H9 (cell line): ENCODE measurements around the gene SAMD15. TPM values are rescaled to one million over a fixed set of nuclear protein-coding genes. Genes with fewer than 3 reads are reported as not detected.
"Not testable (repeated sequence)": the region's sequence is repeated elsewhere in the genome, so short reads cannot be mapped to it uniquely, and the experiment has no call there.

Source experiments
- DNase-seq: peaks from one replicate; pipeline ENCODE4 v3.0.0-alpha.2; 2017
- H2AFZ ChIP-seq: one replicate; pipeline ENCODE4 v1.6.1; 2013; ENCODE audit warnings: mild to moderate bottlenecking, low read length, control low read depth, moderate library complexity
- H2AK5ac ChIP-seq: 2 replicates; pipeline ENCODE4 v1.6.1; 2013; ENCODE audit warnings: low read length, control low read depth, mixed read lengths; ENCODE audit not compliant: insufficient read length
- H2BK120ac ChIP-seq: one replicate; pipeline ENCODE4 v1.6.1; 2013; ENCODE audit warnings: low read depth, mild to moderate bottlenecking, low read length, control low read depth, inconsistent platforms; ENCODE audit not compliant: poor library complexity, severe bottlenecking
- H2BK12ac ChIP-seq: 2 replicates; pipeline ENCODE4 v1.6.1; 2013; ENCODE audit warnings: low read length, control low read depth, mixed read lengths, low read depth; ENCODE audit not compliant: insufficient read length
- H2BK15ac ChIP-seq: 2 replicates; pipeline ENCODE4 v1.6.1; 2013; ENCODE audit warnings: low read depth, low read length, control low read depth
- H2BK20ac ChIP-seq: one replicate; pipeline ENCODE4 v1.6.1; 2013; ENCODE audit warnings: low read depth, mild to moderate bottlenecking, low read length, control low read depth, inconsistent platforms; ENCODE audit not compliant: poor library complexity, severe bottlenecking
- H2BK5ac ChIP-seq: 2 replicates; pipeline ENCODE4 v1.6.1; 2013; ENCODE audit warnings: low read length, control low read depth, mixed read lengths; ENCODE audit not compliant: insufficient read length
- H3K14ac ChIP-seq: 2 replicates; pipeline ENCODE4 v1.6.1; 2013; ENCODE audit warnings: low read length, control low read depth; ENCODE audit not compliant: insufficient read depth
- H3K18ac ChIP-seq: 2 replicates; pipeline ENCODE4 v1.6.1; 2013; ENCODE audit warnings: low read depth, mild to moderate bottlenecking, mixed read lengths, low read length, control low read depth; ENCODE audit not compliant: insufficient read length
- H3K23ac ChIP-seq: 2 replicates; pipeline ENCODE4 v1.6.1; 2013; ENCODE audit warnings: low read length, control low read depth, mixed read lengths, low read depth; ENCODE audit not compliant: insufficient read length
- H3K23me2 ChIP-seq: 2 replicates; pipeline ENCODE4 v1.6.1; 2013; ENCODE audit warnings: low read depth, mild to moderate bottlenecking, mixed read lengths, low read length, control low read depth; ENCODE audit not compliant: insufficient read length, poor library complexity, severe bottlenecking
- H3K27ac ChIP-seq: 2 replicates; pipeline ENCODE4 v1.5.1; 2013; ENCODE audit warnings: low read length, control low read depth, mixed read lengths, low read depth; ENCODE audit not compliant: insufficient read length
- H3K27me3 ChIP-seq: 2 replicates; pipeline ENCODE4 v1.6.1; 2013; ENCODE audit warnings: low read length, control low read depth, inconsistent platforms; ENCODE audit not compliant: insufficient read depth
- H3K4ac ChIP-seq: 2 replicates; pipeline ENCODE4 v1.6.1; 2013; ENCODE audit warnings: low read depth, mild to moderate bottlenecking, control low read depth, inconsistent platforms, low read length, moderate library complexity
- H3K4me1 ChIP-seq: 2 replicates; pipeline ENCODE4 v1.6.1; 2013; ENCODE audit warnings: low read length, control low read depth, inconsistent platforms; ENCODE audit not compliant: insufficient read depth
- H3K4me2 ChIP-seq: 2 replicates; pipeline ENCODE4 v1.6.1; 2013; ENCODE audit warnings: low read length, control low read depth, mixed read lengths; ENCODE audit not compliant: insufficient read length, insufficient read depth
- H3K56ac ChIP-seq: 2 replicates; pipeline ENCODE4 v1.6.1; 2013; ENCODE audit warnings: low read depth, mild to moderate bottlenecking, mixed read lengths, low read length, control low read depth; ENCODE audit not compliant: insufficient read length
- H3K79me1 ChIP-seq: 2 replicates; pipeline ENCODE4 v1.6.1; 2013; ENCODE audit warnings: low read depth, mild to moderate bottlenecking, moderate library complexity, low read length, control low read depth, inconsistent platforms; ENCODE audit not compliant: insufficient read depth, poor library complexity, severe bottlenecking
- H3K79me2 ChIP-seq: 2 replicates; pipeline ENCODE4 v1.6.1; 2013; ENCODE audit warnings: low read length, control low read depth, inconsistent platforms; ENCODE audit not compliant: insufficient read depth
- H3K9ac ChIP-seq: 2 replicates; pipeline ENCODE4 v1.6.1; 2013; ENCODE audit warnings: low read length, control low read depth, mixed read lengths; ENCODE audit not compliant: insufficient read length; ENCODE audit errors: extremely low read depth
- H3K9me3 ChIP-seq: one replicate; pipeline ENCODE4 v1.6.1; 2013; ENCODE audit warnings: low read depth, low read length, inconsistent platforms; ENCODE audit not compliant: control insufficient read depth
- H3T11ph ChIP-seq: one replicate; pipeline ENCODE4 v1.6.1; 2013; ENCODE audit warnings: mild to moderate bottlenecking, low read length, control low read depth, inconsistent platforms
- H4K20me1 ChIP-seq: one replicate; pipeline ENCODE4 v1.6.1; 2013; ENCODE audit not compliant: control insufficient read depth, insufficient read length, insufficient read depth
- H4K5ac ChIP-seq: 2 replicates; pipeline ENCODE4 v1.6.1; 2013; ENCODE audit warnings: low read depth, mild to moderate bottlenecking, mixed read lengths, low read length, control low read depth; ENCODE audit not compliant: insufficient read length
- H4K8ac ChIP-seq: replicated peaks from 2 replicates; pipeline ENCODE4 v1.6.1; 2013; ENCODE audit warnings: low read length, control low read depth, mixed read lengths, low read depth; ENCODE audit not compliant: insufficient read length
- H4K91ac ChIP-seq: 2 replicates; pipeline ENCODE4 v1.6.1; 2013; ENCODE audit warnings: low read depth, mild to moderate bottlenecking, moderate library complexity, mixed read lengths, low read length, control low read depth; ENCODE audit not compliant: insufficient read length
- H3K27ac Mint-ChIP-seq, 3 experiments: 2 replicates in 2 of 3; 3 replicates in 1 of 3; pipeline ENCODE4 v1.8.0; 2020 to 2021; ENCODE audit warnings: mixed read lengths in 3 of 3, mild to moderate bottlenecking in 1 of 3, moderate library complexity in 1 of 3
- H3K27me3 Mint-ChIP-seq: 2 replicates; pipeline ENCODE4 v1.8.0; 2021; ENCODE audit warnings: low read depth, mild to moderate bottlenecking, moderate library complexity, mixed read lengths
- H3K36me3 Mint-ChIP-seq, 3 experiments: 2 replicates in 2 of 3; 3 replicates in 1 of 3; pipeline ENCODE4 v1.8.0; 2020 to 2021; ENCODE audit warnings: low read depth in 3 of 3, mixed read lengths in 3 of 3; ENCODE audit not compliant: insufficient read depth in 1 of 3
- H3K4me1 Mint-ChIP-seq, 2 experiments: 2 replicates each; pipeline ENCODE4 v1.8.0; 2020; ENCODE audit warnings: mixed read lengths in 2 of 2
- H3K4me3 Mint-ChIP-seq, 2 experiments: 2 replicates in 1 of 2; 3 replicates in 1 of 2; pipeline ENCODE4 v1.8.0; 2020 to 2021; ENCODE audit warnings: mild to moderate bottlenecking in 2 of 2, mixed read lengths in 2 of 2, moderate library complexity in 1 of 2
- H3K9me3 Mint-ChIP-seq, 2 experiments: 2 replicates in 1 of 2; 3 replicates in 1 of 2; pipeline ENCODE4 v1.8.0; 2020; ENCODE audit warnings: mild to moderate bottlenecking in 2 of 2, mixed read lengths in 2 of 2, moderate library complexity in 1 of 2
- WGBS: extraction: QIAGEN DNeasy Blood & Tissue Kit; methylation state at CpG from one replicate; pipeline ENCODE4 v1.1.7; 2013; ENCODE audit warnings: missing lambda C conversion rate, low lambda C conversion rate, mixed read lengths; ENCODE audit not compliant: insufficient read length; ENCODE audit errors: extremely low coverage; 5-methylcytosine and 5-hydroxymethylcytosine counted together
- total RNA-seq: library from RNA; stranded (reverse); gene quantifications from 2 replicates; pipeline ENCODE4 v1.2.1, GENCODE V29; 2021

The SAMD15 gene
- total RNA-seq, 1 experiment from 2014 or later: 1.1 TPM

GRCh38 chr14:77416098-77416497 lies 38.9 kb downstream of the SAMD15 start:
- H2BK120ac ChIP-seq, H3K4me1 ChIP-seq, H3K56ac ChIP-seq, H3K4me1 Mint-ChIP-seq, H3K18ac ChIP-seq, H3K79me1 ChIP-seq, H2BK5ac ChIP-seq, H3K27ac ChIP-seq, H4K5ac ChIP-seq, H3K27me3 ChIP-seq, H2AK5ac ChIP-seq, H3K4ac ChIP-seq, H4K91ac ChIP-seq, H3K27me3 Mint-ChIP-seq, DNase-seq, H3K23ac ChIP-seq, H2BK15ac ChIP-seq, H3K27ac Mint-ChIP-seq, H3K9me3 ChIP-seq, H3K4me2 ChIP-seq, H4K8ac ChIP-seq, H3K14ac ChIP-seq, H2AFZ ChIP-seq, H2BK12ac ChIP-seq, H3T11ph ChIP-seq, H3K79me2 ChIP-seq, H3K23me2 ChIP-seq, H2BK20ac ChIP-seq, H4K20me1 ChIP-seq, H3K4me3 Mint-ChIP-seq, H3K9ac ChIP-seq: not testable (repeated sequence)
- peaks cover 22 to 25% of the 10 kb centered on the region in 2 experiments for H3K9me3 Mint-ChIP-seq
- peaks cover 9 to 27% (median 20%) of the 10 kb centered on the region in 3 experiments for H3K36me3 Mint-ChIP-seq
- WGBS: no CpG with 5 or more reads among the region's 3 CpGs
